ENCODE results near the gene SKP1.

Gene SKP1

DNA sequence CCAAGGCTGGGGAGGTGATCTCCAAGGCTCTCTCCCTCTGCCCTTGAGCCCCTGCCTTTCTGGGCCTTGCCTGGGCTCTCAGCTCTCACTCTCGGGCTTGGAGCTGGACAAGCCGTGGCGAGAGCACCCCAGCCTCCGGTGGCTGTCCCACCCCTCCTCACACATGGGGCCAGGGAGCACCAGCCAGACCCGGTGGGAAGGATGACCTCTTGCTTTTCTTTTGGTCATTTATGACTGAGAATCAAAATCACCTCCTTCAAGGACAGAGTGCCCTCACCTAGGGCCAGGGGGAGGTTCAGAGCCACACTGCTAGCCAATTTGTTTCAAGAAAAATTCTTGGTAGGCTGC lies 48.1 kb downstream of the SKP1 start:
- no peak for DNase-seq

DNA sequence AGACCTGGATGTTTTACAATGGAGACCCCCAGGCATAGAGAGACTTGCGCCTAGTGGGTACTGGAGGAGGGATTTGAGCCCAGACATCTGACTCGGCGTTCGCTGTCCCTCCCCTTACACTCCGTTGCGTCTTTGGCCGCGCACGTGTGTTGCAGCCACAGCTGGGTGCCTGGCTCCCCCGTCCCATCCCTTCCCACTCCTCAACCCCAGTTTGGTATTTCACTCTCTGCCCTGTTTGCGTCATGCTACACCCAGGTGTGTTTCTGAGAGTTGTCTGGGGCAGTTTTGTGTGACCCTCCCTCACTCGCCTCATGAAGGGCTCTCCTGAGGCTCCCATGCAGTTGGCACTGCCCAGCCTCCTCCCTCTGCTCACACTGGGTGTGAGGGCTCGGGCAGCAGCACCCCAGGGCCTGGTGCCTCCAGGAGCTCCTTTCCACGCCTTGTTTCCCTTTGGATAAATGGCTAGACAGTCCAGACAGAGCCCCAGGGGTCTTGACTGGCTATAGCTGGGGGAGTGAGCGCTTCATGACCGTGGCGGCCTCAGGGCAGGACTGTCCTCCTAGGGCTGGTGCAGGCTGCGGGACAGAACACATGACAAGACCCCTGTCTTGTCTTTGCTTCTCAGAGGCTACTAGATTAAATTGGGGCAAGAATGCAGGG lies 48.6 kb downstream of the SKP1 start:
- DNase-seq: no peak

DNA sequence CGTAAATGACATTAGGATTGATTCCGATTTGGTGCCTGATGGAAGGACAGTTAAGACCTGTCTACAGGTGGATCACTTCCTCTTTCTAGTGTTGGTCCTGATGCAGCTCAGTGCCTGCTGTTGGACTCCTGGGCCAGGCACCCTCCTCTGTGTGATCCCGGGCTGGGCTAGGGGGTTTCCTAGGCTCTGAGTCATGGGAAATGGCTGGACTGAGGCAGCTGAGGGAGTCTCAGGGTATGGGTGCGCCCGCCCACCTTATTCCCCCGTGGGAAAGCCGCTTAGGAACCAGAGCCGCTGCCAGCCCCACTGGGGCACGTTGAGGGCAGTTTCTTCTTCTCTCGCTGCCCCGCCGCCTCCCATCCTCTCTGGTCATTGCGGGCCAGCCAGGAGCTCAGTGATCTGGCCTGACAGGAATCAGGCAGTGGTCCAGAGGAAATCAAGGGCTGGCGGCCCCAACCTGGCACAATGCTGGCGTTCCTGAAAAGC lies 49.3 kb downstream of the SKP1 start:
- no peak for DNase-seq

DNA sequence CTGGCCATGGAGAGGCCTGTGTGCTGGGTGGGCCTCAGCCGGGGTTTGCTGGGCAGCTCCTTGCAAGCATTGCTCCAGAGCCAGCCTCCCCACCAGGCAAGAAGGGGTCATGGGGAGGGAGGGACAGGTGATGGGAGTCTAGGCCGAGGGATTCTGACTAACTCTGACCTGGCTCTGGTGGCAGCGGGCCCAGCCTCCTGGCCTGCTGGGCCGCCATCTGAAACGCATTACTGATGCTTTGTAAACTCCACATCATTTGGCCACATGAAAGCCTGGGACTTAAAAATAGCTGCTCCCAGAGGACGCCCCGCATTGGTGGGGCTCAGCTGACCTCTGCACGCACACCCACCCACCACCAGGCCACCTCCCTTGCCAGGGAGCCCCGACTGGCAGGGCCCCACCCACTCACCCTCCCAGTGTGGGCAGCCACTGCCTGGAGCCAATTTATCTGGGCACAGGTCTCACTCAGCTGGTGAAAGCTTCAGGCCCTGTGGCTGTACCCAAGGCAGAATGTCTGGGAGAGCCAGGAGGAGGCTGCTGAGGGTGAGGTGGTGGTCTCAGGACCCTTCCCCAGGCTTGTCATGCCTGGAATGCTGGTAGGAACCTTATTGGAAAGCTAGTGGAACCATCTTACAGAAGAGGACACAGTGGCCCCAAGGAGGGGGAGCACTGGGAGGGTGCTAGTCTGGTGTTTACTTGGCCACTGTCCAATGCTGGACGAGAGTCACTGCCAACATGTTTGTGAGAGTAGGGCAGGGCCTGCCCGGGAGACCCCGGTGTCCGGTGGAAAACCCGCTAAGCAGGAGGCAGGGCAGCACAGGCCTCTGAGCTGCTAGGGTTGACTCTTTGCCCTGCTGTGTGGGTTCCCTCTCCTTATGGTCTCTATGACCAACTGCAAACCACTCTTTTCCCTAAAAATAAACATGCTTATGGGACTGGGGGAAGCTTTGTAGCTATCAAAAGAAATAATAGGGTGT lies 51.4 kb downstream of the SKP1 start:
- no peak for DNase-seq

DNA sequence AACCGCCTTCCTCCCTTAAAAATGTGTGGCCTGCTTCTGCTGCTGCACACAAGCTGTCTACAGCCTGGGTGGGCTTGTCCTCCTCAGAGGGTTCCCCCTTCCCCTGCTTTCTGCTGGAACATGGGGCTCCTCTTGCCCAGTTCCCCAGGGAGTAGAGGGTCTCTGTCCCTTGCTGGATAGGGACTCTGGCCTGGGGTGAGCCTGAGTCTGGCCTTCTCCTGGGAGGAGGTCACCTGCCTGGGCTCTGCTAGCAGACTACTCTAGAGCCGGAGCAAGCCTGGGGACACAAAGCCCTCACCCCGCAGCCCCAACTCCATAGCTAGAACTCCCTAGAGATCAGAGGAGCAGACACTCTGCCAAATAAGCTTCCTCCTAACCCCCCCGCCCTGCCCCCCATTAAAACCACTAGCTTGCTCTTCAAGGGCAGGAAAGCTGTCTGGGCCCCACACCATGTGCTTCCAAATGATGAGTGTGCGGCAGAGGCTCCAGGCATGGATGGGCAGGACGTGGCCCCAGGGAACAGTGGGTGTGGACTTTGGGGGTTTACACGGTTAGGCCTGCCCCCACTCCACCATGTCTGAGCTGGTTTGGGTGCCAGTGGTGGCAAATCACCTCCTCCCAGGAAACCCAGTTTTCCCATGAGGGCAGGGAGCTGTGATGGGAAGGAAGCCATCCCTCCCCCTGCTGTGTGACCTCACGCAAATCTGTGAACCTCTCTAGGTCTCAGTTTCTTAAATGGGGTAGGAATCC lies 52.3 kb downstream of the SKP1 start:
- DNase-seq: no peak

DNA sequence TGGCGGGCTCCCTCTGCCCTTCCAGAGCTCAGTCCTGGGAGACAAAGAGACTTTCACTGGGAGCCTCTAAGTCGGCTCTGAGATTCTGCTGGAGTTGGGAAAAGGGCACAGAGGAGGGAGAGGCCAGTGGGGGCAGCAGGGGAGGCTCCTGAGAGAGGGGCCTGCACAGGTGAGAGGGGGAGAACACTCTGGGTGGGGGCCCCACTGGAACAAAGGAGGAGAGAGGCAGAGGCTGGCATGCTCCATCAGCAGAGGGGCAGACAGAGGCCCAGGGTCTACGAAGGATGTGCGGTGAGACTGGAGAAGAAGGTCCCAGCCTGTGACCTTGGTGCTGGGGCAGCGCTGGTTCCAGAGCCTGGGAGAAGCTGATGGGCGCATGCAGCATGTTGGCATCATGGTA lies 53.4 kb downstream of the SKP1 start:
- DNase-seq: no peak

DNA sequence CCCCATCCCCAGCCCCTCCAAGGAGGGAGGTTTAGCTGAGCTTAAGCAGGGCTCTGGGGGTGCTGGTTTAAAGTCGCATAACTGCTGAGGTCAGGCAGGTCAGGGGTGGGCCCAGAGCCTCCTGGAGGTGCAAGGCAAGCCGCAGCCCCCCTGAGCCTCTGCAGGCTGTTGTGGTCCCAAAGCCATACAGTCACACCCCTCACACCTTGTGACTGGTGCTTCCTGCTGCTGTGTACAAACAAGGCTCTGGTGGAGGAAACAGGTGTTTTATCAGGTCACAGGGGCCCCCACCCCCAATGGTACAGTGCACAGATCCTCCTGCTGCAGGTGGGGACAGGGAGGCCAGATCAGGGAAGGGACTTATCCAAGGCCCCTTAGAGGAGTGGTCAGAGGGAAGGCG lies 54.2 kb downstream of the SKP1 start:
- no peak for DNase-seq

DNA sequence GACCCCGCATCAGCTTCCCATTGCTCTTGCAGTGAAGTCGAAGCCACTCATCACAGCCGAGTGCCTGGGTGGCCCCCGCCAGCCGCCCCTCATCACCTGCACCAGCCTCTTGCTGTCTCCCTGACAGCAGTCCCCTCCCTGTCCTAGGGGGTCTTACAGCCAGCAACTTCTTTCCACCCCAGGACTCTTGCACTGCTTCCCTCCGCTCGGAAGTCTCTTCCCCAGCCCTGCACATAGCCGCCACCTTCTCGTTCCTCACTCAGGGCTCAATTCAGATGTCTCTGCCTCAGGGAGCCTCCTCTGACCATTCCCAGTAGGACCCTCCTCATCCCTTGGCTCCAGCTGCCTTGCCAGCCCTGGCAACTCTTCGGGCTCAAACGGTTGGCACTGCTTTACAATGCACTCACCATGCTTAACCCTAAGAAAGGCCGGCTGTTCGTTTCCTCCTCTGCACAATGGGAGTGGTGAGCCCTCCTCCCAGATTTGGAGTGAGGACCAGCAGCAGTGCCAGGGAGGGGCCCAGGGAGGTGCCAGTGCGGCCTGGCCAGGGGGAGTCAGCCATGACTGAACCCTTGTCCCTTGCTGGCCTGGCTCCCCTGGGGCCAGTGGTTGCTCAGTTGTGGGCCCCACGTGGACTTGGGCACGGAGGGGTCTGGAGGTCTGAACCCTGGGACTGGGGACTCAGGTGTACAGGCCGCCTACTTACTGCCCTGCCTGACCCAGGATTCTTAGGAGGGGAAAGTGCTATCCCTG lies 56.2 kb downstream of the SKP1 start:
- DNase-seq: no peak

DNA sequence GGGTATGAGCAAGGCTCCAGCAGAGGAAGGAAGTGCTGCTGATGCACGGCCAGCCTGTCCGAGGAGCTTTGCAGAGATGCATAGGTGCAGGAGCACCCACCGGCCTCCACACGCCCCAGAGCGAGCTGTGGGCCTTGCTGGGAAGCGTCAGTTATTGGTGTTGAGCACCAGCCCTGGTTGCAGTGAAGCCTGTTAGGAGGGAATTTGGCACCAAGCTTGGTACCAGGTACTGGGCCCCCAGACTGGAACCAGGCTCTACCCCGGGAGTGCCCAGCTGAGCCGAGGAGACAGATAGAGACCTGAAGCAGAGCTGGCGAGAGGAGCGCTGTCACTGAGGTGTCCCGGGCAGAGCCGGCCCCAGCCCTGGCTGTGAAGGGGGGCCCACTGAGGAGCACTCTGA lies 57.0 kb downstream of the SKP1 start:
- DNase-seq: no peak

DNA sequence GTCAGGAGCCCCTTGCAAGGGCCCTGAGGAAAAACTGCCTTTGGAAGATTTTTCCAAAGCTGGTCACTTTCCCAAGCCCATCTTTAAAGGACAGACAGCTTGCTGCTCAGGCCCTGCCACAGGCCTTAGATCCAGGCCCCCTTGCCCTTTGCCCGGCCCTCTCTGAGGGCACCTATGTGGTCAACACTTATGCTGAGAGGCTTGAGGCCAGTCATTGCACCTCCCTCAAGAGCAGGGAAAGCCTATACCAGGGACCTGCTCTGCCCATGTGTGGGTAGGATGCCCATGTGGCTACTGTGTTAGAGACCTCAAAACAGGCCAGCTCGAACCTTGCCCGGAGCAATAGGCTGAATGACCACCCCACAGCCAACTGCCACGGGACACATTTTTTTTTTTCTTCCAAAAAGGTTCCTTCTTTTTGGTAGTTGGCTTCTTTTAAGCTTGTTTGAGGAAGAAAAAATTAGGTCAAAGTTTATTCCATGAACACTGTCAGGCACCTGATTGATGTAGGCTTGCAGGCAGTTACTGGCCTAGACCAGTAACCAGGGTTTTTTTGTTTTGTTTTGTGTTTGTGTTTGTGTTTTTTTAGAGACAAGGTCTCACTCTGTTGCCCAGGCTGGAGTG lies 58.4 kb downstream of the SKP1 start:
- no peak for DNase-seq

DNA sequence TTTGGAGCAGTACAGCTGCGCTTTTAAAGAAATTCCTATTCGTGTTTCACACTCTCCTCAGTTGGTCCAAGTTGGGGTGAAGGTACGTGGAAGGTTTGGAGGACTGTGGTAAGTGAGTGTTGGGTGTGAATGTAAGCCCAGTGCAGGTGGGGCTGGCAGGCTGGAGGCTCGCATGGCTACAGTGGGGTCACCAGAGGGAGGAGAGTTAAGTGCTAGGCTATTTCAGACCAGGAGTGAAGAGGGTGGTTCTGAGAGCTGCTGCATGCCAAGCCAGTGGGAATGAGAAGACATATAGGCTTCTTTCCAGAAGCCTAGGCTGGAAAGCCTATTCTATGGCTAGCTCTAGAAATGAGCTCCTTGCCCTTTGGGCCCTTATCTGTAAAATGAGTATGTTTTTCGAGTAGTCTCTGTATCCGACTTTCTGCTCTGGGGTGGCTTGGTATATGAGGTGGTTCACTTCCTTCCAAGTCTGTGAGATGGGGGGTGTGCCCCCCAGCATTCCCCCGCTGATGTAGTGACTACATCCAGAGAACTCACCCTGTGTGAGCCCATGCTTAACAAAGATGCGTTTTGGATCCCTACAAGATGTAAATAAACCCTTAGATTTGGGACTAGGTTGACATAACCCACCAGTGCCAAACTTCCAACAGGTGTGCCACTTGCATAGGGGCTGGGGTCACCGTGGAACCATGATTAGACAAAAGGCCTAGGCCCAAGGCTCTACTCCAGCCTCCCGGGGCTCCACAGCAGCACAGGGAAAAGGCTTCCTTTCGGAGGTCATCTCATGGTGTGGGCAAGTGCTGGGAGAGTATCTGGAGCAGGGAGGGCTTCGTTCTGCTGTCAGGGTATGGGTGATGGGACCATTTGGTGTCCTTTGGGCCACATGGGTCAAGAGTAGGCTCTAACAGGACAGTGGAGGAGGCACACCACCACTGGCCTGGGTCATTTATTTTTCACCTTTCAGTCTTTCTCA lies 59.7 kb downstream of the SKP1 start:
- no peak for DNase-seq

DNA sequence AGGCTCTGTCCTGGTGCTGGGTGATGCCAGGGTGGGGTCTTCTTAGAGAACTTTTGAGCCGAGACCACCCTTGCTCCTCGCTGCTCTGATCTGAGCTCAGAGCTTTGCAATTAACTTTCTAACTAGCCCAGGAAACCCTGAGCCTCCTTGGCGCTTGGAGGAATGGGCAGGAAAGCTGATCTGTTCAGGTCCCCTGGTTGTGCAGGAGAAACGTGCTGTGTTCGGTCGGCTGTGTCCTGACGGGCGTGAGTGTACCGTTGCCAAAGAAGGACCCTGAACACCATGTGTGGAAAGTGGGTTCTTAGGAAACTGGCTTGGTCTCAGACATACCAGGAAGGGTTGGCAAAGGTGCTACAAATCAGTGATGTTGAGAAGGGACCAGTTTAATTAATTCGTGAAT lies 60.5 kb downstream of the SKP1 start:
- no peak for DNase-seq

DNA sequence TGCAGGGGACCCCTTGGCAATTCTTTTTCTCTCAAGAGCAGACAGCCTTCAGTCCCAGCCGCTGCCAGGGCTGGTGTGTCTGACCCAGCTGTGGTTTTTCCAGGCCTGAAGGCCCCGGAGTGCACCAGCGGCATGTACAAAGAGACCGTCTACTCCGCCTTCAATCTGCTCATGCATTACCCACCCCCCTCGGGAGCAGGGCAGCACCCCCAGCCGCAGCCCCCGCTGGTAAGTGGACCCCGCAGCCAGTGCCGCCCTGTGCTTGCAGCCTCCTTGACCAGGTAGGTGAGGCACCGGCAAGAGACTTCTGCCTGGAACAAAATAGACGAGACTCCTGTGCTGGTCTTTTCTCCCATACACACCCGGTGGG lies 61.0 kb downstream of the SKP1 start:
- no peak for DNase-seq

DNA sequence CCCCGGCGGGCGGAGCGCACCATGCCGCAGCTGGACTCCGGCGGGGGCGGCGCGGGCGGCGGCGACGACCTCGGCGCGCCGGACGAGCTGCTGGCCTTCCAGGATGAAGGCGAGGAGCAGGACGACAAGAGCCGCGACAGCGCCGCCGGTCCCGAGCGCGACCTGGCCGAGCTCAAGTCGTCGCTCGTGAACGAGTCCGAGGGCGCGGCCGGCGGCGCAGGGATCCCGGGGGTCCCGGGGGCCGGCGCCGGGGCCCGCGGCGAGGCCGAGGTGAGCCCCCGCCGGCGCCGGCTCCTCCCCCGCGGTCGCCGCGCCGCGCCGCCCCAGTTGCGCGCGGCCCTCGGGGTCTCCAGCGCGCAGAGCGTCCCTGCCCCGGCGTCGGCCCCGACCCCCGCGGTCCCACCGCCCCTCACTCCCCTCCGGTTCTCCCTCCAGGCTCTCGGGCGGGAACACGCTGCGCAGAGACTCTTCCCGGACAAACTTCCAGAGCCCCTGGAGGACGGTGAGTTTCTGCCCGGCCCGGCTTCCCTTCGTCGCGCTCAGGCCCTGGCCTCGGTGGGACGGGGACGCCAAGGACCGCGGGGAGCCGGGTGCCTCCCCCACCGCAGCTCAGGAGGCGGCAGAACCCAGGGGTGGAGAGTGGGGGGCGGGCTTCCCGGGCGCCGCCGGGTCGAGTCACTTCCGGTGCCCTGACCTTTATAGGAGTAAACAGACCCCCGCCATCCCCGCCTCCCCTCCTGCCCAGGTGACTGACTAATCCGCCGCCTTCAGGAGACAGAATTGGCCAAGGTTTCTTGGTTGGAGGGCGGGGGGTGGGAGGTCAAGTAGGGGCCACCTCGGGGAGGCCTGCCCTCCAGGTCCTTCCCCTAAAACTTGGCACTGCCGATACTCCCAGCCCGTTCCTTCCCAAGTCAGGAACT lies 61.6 kb downstream of the SKP1 start:
- no peak for DNase-seq

DNA sequence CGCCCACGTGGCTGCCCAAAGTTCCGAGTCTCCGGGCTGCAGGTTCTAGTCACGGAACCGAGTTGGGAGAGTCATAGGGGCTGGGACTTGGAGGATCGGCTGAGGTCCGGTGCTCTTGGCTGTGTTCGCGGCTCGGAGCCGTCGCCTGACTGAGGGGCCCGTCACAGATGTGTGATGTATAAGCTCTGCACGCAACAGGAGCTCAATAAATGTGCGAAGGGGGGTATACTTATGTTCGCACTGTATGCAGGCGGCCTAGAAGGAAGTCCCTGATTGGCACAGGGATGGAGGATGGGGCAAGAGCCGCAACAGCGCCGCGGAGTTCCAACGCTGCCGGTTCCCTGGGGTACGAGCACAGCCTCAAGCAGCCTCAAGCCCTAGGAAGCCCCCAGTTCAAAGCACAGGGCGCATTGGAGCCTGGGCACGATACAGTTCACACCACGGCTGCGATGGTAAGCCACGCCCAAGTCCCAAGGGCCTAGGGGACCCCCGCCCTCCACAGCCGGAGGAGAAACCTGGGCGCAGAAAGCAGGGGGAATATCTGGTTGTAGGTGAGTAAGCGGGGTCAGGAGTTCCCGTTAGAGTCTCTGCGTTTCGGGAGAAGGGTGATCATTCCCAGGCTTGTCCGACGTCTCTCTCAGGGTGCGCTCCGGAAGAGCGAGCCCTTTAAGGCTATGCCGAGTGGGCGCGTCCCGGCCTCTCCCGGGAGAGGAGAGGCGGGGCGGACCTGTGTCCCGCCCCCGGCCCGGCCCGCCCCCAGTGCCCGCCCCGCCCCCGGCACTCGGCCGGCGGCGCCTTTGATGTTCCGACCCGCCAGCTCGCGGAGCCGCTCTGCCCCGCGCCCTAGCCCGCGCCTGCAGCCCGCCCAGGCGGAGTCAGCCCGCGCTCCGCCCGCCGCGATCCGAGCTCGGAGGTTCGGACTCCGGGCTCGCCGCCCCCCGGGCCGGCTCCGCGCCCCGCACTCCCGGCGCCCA lies 62.6 kb downstream of the SKP1 start, which contains the start of gene TCF7:
TCF7 (plus strand) TSS at position 780 of the 974 bp plus-strand sequence. CDS start 226 bp downstream, outside the sequence.
- peak; percentile 40 to 56 for DNase-seq

DNA sequence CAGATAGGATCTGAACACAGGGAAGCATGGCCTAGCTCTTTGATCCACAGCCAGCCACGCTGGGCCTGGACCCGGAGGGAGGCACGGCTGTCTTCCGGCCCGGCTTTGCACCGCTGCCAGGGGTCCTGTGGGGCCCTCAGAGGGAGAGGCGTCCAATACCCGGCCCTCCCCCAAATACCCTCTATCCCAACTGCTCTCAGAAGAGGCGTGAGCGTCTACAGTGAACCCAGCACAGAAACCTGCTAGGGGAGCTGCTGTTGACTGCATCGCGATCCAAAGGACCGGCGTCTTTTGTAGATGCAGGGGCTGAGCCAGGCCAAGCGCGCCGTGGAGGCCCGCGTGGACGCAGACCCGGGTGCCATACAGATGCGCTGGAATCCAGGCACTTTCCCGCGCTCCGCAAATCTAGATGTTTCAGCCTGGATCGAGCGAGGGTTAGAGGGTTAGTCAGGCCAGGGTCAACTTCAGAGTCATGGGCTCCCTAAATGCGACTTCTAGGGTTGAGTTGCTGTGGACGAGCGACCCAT lies 63.3 kb downstream of the SKP1 start:
- DNase-seq: no peak

DNA sequence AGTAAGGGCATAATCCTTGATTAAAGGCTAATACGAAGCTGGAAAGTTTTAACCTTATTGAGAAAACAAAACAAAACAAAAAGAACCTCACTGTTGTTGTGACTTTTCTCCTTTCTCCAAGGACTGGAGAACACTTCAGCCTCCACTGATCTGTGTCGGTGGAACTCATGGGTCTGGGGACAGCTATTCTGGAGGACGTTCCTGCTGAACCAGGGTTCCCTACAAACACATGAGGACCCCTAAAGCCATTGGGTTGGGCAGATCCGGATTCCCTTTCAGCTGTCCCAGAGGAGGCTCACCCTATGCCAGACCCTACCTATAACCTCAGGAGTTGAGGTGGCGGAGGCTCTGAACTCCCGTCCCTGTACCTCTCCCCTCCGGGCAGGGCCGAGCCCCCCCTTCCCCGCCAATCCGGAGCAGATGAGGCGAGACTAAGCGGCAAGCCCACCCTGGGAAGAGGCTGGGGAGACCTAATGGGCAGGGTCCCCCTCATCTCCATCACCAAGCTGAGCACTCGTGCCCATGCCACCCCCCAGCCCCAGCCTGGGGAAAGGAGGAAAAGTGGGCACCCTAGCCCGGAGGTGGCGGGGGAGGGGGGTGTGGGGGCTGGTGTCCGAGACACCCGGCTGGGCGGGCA lies 63.9 kb downstream of the SKP1 start:
- no peak for DNase-seq
